IPS DF 4.7 (cell line): ENCODE measurements around the gene KCNJ2.

Source experiments
- DNase-seq: peaks from one replicate; pipeline ENCODE4 v3.0.0-alpha.2; 2013; ENCODE audit warnings: low spot score; ENCODE audit errors: extremely low read depth

The KCNJ2 gene

DNA sequence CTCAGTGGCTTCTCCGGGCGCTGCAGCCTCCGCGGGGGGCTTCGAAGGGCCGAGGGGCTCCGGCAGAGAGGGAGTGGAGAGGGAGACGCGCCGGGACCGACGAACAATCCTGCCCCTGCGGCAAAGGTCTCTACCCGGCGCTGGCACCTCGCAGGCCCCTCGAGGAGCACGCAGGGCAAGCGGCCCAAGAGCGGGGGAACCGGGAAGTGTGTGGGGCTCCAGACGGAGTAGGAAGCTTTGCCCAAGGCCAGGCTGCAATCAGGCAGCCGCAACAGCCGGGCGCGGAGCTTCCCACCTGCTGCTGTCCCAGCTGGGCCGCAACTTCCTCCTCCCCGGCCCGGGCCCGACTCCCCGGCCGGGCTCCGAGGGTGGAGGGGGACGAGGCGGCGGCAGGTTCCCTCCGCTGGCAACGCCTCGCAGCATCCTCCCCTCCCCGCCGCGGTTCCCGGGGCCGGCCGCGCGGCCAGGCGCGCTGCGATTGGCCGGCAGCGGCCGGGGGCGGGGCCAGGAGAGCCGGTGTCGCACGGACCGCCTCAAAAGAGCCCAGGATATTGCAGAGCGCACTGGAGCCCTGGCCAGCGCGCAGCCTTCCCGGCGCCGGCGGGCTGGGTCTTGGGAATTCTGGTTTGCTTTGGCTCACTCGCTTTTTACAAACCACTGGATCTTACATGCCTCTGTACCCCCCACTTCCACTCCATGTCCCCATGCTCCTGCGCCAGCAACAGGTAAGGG is at the start of gene KCNJ2:
Gene KCNJ2 (plus strand): TSS at position 556 of the 732 bp plus-strand sequence. CDS start 5,508 bp downstream, outside the sequence.
- no peak for DNase-seq

- DNase-seq, result no peak
Observed at GRCh38 chr17:70119545-70119944, 49.8 kb upstream of the KCNJ2 start.

- DNase-seq, result no peak
Observed at GRCh38 chr17:70119983-70120382, 49.3 kb upstream of the KCNJ2 start.

GRCh38 chr17:70120425-70120824 is 48.9 kb upstream of the KCNJ2 start:
- DNase-seq, result no peak

DNA sequence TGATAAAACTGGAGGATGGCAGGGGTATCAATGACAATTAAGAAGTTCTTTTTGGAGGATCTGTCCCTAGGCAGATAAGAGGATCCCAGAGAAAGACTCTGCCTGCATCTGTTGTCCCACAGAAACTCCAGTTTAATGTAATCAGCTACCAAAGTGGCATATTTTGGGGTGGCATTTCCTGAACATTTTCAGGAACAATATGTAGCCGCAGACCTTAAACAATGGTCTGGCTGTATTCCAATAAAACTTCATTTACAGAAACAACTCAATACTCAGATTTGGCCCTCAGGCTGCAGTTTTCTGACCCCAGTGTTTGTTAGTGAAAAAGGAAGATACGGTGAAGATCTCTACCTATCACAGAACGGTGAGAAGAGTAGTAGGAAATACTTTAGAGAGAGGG is 48.2 kb upstream of the KCNJ2 start:
- DNase-seq, result no peak

GRCh38 chr17:70123193-70123592 is 46.1 kb upstream of the KCNJ2 start:
- no peak for DNase-seq

GRCh38 chr17:70124723-70125122 is 44.6 kb upstream of the KCNJ2 start:
- DNase-seq, result no peak

DNA sequence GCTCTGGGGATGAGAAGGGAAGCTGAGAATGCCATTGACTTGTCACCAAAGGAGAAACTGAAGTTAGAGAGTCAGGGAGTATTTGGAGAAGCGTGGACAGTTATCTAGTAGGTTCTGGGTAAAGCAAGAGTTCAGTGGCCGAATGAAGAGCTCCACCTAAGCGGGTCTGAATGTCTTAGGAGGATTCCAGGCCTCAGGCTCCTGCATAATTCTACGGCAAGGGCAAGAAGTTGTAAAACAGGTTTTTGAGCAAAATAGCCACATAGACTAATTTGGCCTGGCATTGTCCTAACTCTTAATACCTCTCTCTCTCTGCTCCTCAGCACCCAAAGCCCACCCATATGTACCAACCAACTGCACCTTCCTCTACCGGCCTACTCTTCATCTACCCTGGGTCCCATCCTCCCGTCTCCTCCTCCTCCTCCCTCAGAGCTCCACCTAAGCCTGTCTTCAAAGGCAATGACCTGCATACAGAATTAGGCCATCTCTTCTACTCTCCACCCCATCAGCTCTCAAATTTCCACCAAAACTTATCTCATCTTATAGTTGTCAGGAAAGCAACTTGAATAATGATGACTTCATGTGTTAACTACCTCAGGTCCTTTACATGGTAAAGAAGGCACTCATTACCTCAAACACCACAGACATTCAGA is 42.0 kb upstream of the KCNJ2 start:
- no peak for DNase-seq

DNA sequence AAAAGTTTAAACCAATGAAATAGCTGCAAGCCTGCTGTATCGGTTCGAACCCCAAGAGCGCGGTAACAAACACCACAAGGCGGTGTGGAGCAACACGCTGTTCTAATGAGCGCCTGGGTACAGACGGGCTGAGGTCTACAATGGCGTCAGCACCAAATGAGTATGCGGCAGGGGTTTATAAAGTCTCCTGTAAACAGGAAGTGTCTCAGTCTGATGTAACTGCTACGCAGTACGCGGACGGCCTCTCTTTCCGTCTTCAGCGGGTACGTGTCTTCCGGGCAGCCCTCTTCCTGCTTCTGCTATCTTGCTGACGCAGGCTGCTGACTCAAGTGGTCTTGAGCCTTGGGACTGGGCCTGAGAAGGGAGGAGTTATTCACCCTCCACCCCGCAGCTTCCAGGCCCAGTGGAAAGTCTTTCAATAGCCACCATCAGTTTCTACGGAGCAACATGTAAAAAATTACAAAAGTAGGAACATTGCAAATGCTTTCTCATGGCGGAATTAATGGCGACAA is 40.5 kb upstream of the KCNJ2 start:
- no peak for DNase-seq

- no peak for DNase-seq
Observed at GRCh38 chr17:70130289-70130688, 39.0 kb upstream of the KCNJ2 start.

- no peak for DNase-seq
Observed at GRCh38 chr17:70132505-70132904, 36.8 kb upstream of the KCNJ2 start.

DNA sequence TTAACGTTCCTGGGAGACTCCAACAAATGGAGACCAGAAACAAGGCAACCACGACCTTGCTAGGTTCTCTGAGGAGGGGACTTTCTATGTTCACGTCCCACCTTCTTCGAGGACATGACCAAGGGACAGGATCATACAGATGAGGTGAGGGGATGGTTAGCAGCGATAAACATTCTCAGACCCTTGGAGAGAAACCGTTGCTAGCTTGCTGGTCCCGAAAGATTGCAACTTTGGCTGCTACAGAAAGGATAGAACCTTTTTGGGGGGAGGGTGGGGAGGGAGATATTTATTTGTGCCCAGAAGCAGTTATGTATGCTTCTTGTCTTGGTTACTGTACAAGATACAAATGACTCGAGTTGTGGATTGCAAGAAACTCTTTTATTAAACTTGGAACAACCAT is 35.3 kb upstream of the KCNJ2 start:
- DNase-seq, result no peak

DNA sequence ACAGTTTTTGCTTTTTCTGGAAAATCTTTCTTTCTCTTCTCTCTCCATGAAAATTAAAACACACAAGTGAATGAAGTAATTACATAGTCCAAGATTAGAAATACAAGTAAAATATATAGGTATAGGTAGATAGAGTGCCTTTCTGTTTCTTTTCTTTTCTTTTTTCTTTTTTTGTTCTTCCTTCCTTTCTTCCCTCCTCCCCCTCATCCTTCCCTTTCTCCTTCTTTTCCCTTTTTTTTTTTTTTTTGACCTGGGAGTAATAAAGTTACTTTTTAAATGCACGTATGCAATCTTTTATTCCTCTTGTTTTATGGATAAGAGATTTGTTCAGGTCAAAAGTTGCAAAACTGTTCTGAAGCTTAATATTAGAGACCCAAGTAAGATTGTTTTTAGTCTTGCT is 34.6 kb upstream of the KCNJ2 start:
- no peak for DNase-seq

DNA sequence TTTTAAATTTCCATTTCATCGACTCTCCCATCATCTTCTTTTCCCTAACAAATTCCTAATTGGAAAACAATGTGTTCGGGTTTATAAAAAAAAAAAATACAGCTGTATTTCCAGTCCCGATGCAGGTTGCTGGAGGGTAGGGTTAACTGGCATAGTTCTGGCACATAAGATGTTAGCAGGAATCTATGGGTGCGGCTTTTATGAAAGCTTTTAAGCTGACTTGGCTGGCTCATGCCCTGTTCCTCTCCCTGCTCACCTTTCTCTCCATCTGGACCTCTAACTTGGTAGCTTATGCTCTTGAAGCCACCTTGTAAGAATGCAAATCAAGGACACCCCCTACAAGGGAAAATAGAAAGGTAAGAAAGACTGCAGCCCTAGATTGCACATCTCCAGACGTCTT is 33.2 kb upstream of the KCNJ2 start:
- DNase-seq, result no peak

- no peak for DNase-seq
Observed at GRCh38 chr17:70137451-70138230, 31.7 kb upstream of the KCNJ2 start.

DNA sequence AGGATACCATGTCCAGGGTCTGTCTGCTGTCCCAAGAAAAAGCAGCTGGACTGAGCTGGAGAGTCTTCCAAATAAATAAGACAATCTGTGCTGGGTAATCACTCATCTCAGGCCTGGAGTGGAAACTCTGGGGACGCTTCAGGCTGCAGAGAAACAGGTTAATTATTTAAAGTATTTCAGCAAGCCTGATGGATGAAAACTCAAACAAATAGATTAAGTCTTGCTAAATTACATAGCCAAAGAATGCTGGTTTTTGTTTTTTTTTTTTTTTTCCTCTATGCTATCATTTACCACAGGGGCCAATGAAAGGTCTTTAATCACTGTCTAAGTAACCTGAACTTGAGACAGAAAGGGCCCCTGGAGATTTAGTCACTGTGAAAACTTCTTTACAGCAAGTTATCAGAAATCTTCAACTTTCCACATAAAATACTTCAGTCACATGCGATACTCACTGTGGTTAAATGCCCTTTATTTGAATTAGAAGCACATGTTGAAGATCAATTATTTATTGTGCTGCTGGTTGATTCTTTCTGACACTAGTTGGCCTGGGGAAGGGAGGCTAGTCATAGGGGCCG is 31.0 kb upstream of the KCNJ2 start:
- DNase-seq, result no peak

- no peak for DNase-seq
Observed at GRCh38 chr17:70139449-70139993, 29.8 kb upstream of the KCNJ2 start.

- no peak for DNase-seq
Observed at GRCh38 chr17:70144260-70144846, 25.0 kb upstream of the KCNJ2 start.

DNA sequence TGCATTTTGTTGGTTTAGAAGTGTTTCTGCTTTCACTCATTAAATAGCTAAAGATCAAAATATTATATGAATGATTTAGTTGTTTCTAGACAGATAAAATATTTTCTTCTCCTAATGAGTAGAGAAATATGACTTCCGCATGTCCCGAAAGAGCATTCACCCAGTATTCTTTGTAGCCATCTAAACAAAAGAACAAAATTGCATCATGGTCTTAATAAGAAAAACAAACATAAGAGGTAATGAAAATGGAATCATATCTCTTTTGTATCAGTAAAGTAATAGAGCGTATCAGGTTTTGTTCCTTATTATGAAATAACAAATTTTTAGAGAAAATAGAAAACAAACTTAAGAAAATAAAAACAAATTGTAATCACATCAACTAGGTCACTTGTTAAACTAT is 16.1 kb upstream of the KCNJ2 start:
- no peak for DNase-seq

- no peak for DNase-seq
Observed at GRCh38 chr17:70157151-70157550, 12.2 kb upstream of the KCNJ2 start.

- no peak for DNase-seq
Observed at GRCh38 chr17:70158180-70158579, 11.2 kb upstream of the KCNJ2 start.
